Astrocyte (in vitro differentiated cells and primary cell): Measurements from ENCODE around the gene HOXA2.

Experiments
- EZH2 ChIP-seq: IDR thresholded peaks from 2 replicates; pipeline ENCODE4 v1.6.1; 2012; ENCODE audit warnings: mild to moderate bottlenecking, low read length, inconsistent platforms; ENCODE audit not compliant: insufficient read depth
- TF ChIP-seq, protein P1 (sequence below): IDR thresholded peaks from 2 replicates; pipeline ENCODE4 v1.5.1; 2011; ENCODE audit warnings: low read depth, mild to moderate bottlenecking, inconsistent platforms, low read length, moderate library complexity; ENCODE audit not compliant: insufficient read depth

GRCh38 chr7:27116962-27117886 lies 14.7 kb upstream of the HOXA2 start:
- TF ChIP-seq, protein P1, sequence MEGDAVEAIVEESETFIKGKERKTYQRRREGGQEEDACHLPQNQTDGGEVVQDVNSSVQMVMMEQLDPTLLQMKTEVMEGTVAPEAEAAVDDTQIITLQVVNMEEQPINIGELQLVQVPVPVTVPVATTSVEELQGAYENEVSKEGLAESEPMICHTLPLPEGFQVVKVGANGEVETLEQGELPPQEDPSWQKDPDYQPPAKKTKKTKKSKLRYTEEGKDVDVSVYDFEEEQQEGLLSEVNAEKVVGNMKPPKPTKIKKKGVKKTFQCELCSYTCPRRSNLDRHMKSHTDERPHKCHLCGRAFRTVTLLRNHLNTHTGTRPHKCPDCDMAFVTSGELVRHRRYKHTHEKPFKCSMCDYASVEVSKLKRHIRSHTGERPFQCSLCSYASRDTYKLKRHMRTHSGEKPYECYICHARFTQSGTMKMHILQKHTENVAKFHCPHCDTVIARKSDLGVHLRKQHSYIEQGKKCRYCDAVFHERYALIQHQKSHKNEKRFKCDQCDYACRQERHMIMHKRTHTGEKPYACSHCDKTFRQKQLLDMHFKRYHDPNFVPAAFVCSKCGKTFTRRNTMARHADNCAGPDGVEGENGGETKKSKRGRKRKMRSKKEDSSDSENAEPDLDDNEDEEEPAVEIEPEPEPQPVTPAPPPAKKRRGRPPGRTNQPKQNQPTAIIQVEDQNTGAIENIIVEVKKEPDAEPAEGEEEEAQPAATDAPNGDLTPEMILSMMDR, result no peak
- no peak for TF ChIP-seq EZH2
